Activated T-helper 17 cell treated with anti-CD3 and anti-CD28 coated beads, Interleukin-2, amount 50 U/mL, for 72 hours (primary cell): ENCODE data around the gene GNG13. TPM values are rescaled to one million over a fixed set of nuclear protein-coding genes. Genes with fewer than 3 reads are reported as not detected.

ENCODE experiments used
- ATAC-seq: fragments of 150-1000 bp; cut with Tn5 transposase; replicated peaks from 2 replicates; pipeline ENCODE4 v1.10.0; 2021; ENCODE audit warnings: mild to moderate bottlenecking, moderate library complexity
- H3K27ac Mint-ChIP-seq: one replicate; pipeline ENCODE4 v1.8.0; 2022; ENCODE audit warnings: mixed read lengths
- H3K27me3 Mint-ChIP-seq: one replicate; pipeline ENCODE4 v1.8.0; 2022; ENCODE audit warnings: mixed read lengths
- H3K36me3 Mint-ChIP-seq: one replicate; pipeline ENCODE4 v1.8.0; 2022; ENCODE audit warnings: low read depth, mild to moderate bottlenecking, mixed read lengths
- H3K4me1 Mint-ChIP-seq: one replicate; pipeline ENCODE4 v1.8.0; 2022; ENCODE audit warnings: mixed read lengths
- H3K4me3 Mint-ChIP-seq: one replicate; pipeline ENCODE4 v1.8.0; 2022; ENCODE audit warnings: mild to moderate bottlenecking, mixed read lengths
- H3K9me3 Mint-ChIP-seq: one replicate; pipeline ENCODE4 v1.8.0; 2022; ENCODE audit warnings: mixed read lengths
- total RNA-seq, 2 donors: library from RNA; stranded (reverse); gene quantifications; one replicate each; pipeline ENCODE4 v1.2.3, GENCODE V29; 2022

Gene GNG13, protein sequence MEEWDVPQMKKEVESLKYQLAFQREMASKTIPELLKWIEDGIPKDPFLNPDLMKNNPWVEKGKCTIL
- not detected for total RNA-seq

DNA sequence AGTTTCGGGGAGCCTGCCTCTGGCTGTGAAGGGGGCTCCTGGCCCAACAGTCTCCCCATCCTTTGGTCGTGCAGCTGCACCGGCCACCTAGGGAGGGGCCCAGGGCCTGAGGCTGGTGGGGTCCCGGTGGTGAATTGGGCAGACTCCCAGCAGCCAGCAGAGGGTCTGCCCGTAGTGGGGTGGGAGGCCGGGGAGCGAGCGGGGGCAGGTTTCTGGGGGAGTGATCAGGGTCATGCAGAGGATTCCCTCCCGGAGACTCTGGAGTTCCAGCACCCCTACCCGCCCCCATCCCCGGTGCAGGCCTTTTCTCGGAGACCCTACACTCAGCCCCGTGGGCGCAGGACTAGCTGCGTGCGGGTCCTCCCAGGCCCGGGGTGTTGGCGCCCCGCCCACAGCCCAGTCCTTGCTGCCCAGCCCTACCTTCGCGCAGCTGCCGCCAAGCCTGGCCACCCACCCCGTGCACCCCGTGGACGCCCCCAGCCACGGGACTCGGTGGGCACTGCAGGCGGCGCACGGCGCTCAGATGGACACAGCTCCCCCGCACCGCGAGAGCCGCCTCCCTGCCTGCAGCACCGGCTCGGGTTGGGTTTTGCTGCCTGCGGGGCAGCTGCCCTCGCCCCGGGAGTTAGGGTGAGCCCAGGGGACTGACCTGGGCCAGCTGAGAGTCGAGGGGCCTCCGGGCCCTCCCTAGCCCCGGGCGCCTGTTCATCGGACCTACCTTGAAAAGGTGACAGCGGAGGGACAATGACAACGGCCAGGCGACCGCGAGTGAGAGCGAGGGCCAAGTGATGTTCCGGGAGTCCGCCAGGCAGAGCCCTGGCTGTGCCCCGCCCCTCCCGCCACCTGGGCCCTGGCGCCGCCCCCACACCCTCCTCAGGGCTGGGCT, at the start of gene GNG13:
GNG13 (minus strand) TSS at position 787 of the 886 bp plus-strand sequence. CDS start 1,657 bp downstream, outside the sequence.
- no peaks in the 10 kb centered on the region for H3K27me3 Mint-ChIP-seq
- H3K36me3 Mint-ChIP-seq: no peaks in the 10 kb centered on the region
- H3K27ac Mint-ChIP-seq: no peak within 1 kb of the TSS
- no peak for ATAC-seq
- H3K9me3 Mint-ChIP-seq: no peaks in the 10 kb centered on the region
- no peak within 1 kb of the TSS for H3K4me3 Mint-ChIP-seq
- H3K4me1 Mint-ChIP-seq: no peaks in the 10 kb centered on the region

DNA sequence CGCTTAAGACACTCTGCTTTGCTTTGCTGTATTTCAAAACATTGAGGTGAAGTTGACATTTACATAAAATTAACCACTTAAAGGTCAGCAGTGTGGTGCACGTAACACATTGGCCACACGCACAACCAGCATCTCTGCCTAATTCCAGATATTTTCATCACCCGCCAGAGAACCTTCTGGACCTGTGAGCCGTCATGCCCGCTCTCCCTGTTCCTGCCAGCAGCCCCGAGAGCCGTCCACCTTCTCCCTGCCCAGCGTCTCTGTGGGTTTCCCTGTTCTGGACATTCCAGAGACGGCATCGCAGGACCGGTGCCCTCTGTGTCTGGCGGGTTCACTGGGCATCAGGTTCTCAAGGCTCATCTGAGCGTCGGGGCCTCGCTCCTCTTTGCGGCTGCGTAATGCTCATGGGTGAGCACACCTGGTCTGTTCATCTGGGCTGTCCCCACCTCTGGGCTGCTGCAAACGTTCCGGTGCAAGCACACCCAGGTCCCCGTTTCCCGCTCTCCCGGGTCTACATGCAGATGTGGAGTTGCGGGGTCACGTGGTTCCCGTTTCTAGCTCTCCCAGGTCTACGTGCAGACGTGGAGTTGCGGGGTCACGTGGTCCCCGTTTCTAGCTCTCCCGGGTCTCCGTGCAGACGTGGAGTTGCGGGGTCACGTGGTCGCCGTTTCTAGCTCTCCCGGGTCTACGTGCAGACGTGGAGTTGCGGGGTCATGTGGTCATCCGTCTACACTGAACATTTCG, 48.1 kb upstream of the GNG13 start:
- Mint-ChIP-seq H3K27me3 (no peaks in the 10 kb centered on the region), H3K9me3 (no peaks in the 10 kb centered on the region), H3K4me3 (no peak overlapping the region), H3K4me1 (no peaks in the 10 kb centered on the region), H3K27ac (no peak overlapping the region), H3K36me3 (no peaks in the 10 kb centered on the region)
- no peak for ATAC-seq

DNA sequence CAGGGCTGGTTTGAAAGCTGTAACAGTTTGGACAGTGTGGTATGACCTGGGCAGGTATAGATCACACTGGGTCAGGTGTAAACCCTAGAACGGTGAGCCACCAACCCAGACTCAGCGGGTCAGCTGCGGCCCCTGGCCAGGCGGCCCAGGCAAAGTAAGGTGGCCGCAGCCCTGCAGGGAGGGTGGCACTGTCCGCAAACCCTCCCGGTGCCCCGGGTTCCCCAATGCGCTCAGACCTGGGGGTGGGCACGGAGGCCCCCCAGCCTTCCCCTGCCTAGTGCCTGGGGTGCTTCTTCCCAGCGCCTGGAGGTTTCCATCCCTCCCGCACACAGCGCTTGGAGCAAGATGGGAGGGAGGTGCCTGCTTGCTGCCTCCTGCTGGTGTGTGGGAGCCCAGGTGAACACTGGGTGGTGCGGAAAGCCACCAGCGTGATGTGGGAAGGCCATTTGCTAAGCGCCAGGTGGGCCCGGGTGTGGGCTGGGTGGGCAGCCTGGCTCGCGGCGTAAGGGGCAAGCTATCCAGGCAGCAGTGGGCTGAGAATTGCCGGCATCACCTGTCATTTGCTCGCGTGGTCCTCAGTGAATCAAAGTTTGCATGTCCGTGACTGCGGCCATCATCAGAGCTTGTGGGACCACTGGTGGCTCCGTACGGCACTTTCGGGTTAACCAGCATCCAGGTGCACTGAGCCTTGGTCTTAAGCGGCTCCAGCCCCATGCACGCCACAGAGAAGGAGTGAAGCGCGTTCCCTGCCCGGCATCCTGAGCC, 47.3 kb upstream of the GNG13 start:
- ATAC-seq: no peak
- Mint-ChIP-seq H3K36me3 (no peaks in the 10 kb centered on the region), H3K9me3 (no peaks in the 10 kb centered on the region), H3K27me3 (no peaks in the 10 kb centered on the region), H3K4me1 (no peaks in the 10 kb centered on the region), H3K27ac (no peak overlapping the region), H3K4me3 (no peak overlapping the region)

DNA sequence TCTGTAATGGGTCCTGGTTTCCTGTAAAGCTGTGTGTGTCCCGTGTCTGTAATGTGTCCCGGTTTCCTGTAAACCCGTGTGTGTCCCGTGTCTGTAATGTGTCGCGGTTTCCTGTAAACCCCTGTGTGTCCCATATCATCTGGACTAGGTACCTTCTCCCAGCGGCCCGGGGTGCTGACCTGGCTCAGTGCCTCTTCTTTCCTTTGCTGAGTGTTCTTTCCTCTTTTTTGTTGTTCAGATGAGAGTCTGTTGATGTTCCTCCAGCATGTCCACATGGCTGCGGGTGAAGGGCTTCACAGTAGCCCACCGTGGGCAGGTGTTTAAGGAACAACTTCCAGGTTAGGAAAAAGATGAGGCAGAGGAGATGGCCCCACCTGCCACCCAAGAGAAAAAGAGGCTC, 46.6 kb upstream of the GNG13 start:
- no peak for ATAC-seq
- no peaks in the 10 kb centered on the region for H3K4me1 Mint-ChIP-seq
- H3K36me3 Mint-ChIP-seq: no peaks in the 10 kb centered on the region

DNA sequence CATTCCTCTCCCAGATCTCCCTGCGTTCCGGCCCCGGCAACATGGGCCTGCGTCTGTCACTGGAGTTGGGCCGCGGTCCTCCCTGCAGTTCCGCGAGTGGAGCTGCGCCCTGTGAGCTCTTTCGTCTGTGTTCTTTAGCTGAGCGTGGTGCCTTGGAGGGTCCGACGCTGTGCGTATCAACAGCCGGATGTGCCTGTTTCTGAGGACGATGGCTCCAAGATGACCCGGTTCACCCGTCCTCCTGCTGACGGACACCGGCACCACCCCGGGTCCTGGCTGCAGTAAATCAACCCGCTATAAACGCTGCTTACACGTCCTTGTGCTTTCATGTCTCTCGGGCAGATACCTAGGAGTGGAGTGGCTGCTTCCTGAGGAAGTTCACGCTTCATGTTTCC, 44.8 kb upstream of the GNG13 start:
- no peaks in the 10 kb centered on the region for H3K4me1 Mint-ChIP-seq

More for the DNA sequence above, 46.6 kb upstream of the GNG13 start:
- Mint-ChIP-seq H3K9me3 (no peaks in the 10 kb centered on the region), H3K27ac (no peak overlapping the region), H3K27me3 (no peaks in the 10 kb centered on the region), H3K4me3 (no peak overlapping the region)

DNA sequence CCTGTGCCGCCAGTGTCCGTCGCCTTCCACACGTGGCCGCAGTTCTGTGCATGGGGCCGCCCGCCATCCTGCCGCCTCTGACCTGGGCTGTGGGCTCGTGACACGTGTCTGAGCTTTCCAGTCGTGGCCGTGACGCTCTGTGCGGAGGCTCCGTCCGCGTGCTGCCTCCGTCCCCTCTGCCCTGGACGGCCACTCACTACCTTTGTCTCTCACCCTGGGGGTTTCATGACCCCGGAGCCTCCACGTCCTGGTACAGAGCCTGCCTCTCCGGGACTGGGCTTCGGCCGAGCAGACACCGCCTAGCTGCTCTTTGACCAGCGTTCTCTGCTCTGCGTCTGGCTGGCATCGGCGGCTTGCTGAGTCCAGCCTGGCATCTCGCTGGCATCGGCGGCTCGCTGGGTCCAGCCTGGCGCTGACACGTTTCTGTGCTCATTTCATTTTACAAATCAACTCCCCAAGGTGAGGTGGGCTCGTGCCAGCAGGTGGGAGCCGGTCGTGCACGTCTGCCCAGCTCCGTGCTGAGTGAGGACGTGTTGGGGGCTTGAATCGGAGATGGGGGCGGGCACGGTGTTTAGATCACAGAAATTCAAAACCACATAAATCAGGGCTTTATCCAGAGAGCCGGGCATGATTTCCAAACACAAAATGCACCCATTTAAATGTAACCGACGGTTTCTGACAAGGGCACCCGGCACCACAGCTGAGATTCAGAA, 44.3 kb upstream of the GNG13 start:
- ATAC-seq: no peak
- H3K9me3 Mint-ChIP-seq: no peaks in the 10 kb centered on the region
- H3K27me3 Mint-ChIP-seq: no peaks in the 10 kb centered on the region
- H3K4me3 Mint-ChIP-seq: no peak overlapping the region
- no peaks in the 10 kb centered on the region for H3K36me3 Mint-ChIP-seq
- no peak overlapping the region for H3K27ac Mint-ChIP-seq
- H3K4me1 Mint-ChIP-seq: no peaks in the 10 kb centered on the region

More for the DNA sequence above, 44.8 kb upstream of the GNG13 start:
- no peak overlapping the region for H3K4me3 Mint-ChIP-seq
- H3K9me3 Mint-ChIP-seq: no peaks in the 10 kb centered on the region
- no peak for ATAC-seq
- no peaks in the 10 kb centered on the region for H3K36me3 Mint-ChIP-seq
- no peak overlapping the region for H3K27ac Mint-ChIP-seq
- no peaks in the 10 kb centered on the region for H3K27me3 Mint-ChIP-seq

DNA sequence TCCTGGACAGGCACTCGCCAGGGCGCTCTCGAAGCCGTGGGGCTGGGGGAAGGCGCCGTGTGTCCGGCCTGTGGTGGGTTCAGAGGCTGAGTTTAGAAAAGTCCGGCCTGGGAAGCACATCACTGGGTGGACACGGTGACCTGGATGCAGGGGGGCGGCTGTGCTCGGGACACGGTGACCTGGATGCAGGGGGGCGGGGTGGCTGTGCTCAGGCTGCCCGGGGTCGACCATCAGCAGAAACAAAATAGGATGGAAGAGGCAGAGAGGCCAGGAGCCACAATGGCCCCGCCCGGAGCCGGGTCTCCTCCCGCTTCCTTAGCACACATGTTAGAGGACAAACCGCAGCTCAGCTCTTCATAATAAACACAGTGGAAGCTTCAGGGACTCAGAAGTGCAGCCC, 43.2 kb upstream of the GNG13 start:
- no peaks in the 10 kb centered on the region for H3K9me3 Mint-ChIP-seq
- H3K36me3 Mint-ChIP-seq: no peaks in the 10 kb centered on the region
- ATAC-seq: no peak
- H3K27ac Mint-ChIP-seq: no peak overlapping the region
- no peaks in the 10 kb centered on the region for H3K27me3 Mint-ChIP-seq
- no peaks in the 10 kb centered on the region for H3K4me1 Mint-ChIP-seq
- no peak overlapping the region for H3K4me3 Mint-ChIP-seq

DNA sequence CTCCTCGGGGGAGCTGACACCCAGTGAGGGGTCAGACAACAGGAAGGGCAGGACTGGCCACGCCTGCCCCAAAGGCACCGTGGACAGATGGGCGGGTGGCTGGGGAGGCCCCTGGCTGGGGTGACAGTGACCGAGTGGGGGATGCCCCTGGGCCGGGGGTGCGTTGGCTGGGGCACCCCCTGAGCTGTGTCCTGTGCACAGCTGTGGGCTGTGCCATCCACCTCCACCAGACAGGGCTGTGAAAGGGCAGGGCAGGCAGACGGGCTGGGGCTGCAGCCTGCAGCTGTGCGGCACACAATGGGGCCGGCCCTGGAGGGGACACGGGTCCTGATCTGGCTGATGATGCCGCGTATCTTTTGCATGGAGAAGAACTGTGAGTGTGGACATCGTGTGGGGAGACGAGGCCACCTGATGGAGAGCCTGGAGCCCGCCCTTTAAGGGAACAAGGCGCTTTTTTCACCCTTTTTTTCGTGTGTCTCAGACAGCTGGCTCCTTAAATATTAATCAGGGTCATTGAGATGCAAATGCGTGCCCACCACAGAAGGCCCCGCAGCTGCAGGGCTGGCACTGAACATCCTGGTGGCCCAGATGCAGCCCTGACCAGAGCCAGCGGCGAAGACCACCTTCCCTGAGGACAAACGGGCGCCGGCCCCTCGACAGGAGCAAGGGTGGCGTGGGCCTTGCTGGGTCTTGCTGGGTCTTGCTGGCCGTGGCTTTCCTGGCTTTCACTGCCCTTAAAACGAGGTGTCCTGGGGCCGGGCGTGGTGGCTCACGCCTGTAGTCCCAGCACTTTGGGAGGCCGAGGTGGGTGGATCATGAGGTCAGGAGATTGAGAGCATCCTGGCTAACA, 42.4 kb upstream of the GNG13 start:
- H3K36me3 Mint-ChIP-seq: no peaks in the 10 kb centered on the region

DNA sequence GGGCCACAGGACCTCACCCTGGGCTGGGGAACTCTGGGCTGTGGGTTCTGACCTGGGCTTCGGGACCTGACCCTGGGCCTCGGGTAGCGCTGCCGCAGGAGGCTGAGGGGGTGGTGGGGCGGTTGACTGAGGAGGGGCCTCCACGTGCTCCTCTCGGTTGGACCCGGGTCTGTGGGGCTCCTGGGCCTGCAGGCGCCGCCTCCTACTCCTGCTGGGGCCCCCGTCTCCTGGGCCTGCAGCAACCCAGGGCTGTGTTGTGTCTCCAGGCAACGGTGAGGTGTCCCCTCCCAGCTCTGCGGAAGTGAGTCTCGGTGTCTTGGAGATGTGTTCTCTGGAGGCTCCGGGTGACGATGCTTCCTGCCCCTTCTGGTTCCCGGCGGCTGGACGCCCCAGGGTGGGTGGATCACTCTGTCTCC, 41.5 kb upstream of the GNG13 start:
- Mint-ChIP-seq H3K4me3 (no peak overlapping the region), H3K36me3 (no peaks in the 10 kb centered on the region), H3K27ac (no peak overlapping the region), H3K27me3 (no peaks in the 10 kb centered on the region), H3K9me3 (no peaks in the 10 kb centered on the region), H3K4me1 (no peaks in the 10 kb centered on the region)
- ATAC-seq: no peak

More for the DNA sequence above, 42.4 kb upstream of the GNG13 start:
- H3K27me3 Mint-ChIP-seq: no peaks in the 10 kb centered on the region
- H3K4me1 Mint-ChIP-seq: no peaks in the 10 kb centered on the region
- H3K9me3 Mint-ChIP-seq: no peaks in the 10 kb centered on the region
- no peak overlapping the region for H3K27ac Mint-ChIP-seq
- no peak overlapping the region for H3K4me3 Mint-ChIP-seq
- no peak for ATAC-seq

DNA sequence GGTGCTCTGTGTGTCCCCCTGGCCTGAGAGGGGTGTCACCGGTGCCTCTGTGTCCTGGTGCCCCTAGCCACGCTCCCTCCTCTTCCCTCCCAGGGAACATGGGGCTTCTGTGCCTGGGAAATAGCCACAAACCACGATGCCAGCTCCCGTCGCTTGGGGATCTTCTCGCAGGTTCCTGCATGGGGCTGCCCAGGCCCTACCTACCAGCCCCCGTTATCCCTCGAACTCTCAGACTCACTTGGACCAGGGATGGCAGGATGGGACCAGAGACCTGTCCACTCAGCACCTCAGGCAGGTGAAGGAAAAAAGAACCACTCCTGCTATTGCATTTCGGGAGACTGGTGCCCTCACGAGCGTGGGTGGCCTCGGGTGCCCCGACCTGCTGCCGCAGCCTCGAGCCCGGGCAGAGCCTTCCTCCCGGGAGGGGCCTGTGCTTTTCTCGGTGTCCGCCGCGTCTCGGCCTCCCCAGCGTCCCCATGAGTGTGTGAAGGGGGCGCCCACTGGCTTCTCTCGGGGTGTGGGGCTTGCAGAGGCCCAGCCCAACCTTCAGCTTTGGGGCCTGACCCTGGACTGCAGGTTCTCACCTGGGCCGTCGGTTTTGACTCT, 41.0 kb upstream of the GNG13 start:
- H3K4me3 Mint-ChIP-seq: no peak overlapping the region
- no peak for ATAC-seq
- H3K27ac Mint-ChIP-seq: no peak overlapping the region
- no peaks in the 10 kb centered on the region for H3K9me3 Mint-ChIP-seq
- H3K27me3 Mint-ChIP-seq: no peaks in the 10 kb centered on the region
- H3K36me3 Mint-ChIP-seq: no peaks in the 10 kb centered on the region
- H3K4me1 Mint-ChIP-seq: no peaks in the 10 kb centered on the region

DNA sequence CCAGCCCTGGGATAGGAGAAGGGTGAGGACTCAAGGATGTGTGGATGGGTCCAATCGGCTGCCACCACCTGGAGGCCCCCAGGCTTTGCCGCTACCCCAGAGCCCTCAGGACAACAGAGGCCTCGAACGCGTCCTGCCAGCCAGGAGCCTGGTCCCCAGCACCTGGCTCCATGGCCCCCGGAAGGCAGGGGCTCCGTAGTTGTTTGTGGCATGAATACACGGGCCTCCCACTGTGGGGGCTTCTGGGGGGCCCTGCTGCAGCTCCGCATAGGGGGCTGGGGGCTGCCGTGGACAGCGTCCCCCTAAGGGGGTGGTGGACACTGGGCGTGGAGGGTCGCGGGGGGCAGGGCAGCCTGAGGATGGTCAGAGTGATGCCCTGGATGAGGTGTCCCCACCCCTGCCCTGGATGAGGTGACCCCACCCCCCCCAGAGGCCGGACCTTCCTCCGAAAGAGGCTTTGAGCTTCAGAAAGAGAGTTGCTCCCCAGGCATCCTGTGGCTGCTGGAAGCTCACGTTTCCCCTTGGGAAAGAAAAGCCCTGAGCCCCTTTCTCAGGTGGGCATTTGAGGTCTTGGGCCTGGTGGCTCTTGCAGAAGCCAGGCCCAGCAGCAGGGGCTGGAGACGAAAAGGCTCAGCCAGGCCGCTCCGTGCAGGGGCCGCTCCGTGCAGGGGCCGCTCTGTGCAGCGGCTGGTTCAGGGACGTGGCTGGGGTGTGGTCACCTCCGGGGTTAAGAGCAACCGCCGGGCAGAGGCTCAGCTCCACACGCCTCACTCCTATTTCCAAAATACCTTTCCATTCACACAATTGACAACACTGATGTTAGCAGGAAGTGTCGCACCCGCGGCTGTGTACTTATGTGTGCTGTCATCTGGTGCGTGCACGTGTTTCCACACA, 40.3 kb upstream of the GNG13 start:
- ATAC-seq: no peak
- Mint-ChIP-seq H3K4me3 (no peak overlapping the region), H3K36me3 (no peaks in the 10 kb centered on the region), H3K27ac (no peak overlapping the region), H3K27me3 (no peaks in the 10 kb centered on the region), H3K4me1 (no peaks in the 10 kb centered on the region), H3K9me3 (no peaks in the 10 kb centered on the region)

DNA sequence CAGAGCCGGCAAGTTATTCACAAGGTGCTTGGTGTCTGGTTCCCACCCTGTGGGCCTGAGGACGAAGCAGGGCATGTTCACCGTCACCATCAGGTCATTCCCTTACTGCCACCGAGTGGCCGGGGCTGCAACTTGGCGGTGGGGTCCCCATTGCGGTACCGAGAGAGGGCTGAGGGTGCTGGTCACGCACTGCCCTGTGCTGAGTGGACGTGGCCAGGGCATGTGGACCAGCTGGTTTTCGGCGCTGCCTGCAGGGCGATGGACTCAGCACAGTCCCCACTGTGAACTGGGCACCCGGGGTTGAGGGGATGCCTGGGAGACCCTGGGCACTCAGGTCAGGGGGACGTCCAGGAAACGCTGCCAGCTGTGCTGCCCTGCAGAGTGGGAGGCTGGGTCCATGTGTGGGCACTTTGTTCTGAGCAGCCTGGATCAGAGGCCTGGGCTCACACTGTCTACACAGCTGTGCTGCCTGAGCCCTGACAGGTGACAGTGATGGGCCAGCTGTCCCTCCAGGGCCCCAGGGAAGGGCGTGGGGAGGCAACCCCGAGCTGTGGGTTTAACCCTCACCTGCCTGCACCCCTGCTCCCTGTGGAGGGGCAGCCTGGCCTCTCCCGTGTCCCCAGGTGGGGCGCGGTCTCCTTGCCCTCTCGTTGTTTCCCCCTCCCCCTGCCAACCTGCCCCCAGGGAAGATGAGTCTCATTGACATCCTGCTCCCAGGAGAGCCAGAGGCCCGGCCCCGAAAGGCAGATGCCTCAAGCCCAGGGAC, 39.3 kb upstream of the GNG13 start:
- no peak overlapping the region for H3K4me3 Mint-ChIP-seq
- no peaks in the 10 kb centered on the region for H3K9me3 Mint-ChIP-seq
- no peaks in the 10 kb centered on the region for H3K4me1 Mint-ChIP-seq
- no peaks in the 10 kb centered on the region for H3K36me3 Mint-ChIP-seq
- no peak overlapping the region for H3K27ac Mint-ChIP-seq
- ATAC-seq: no peak
- H3K27me3 Mint-ChIP-seq: no peaks in the 10 kb centered on the region
